Smooth muscle cell (in vitro differentiated cells): ENCODE results near the gene STAMBP. TPM values are rescaled to one million over a fixed set of nuclear protein-coding genes. Genes with fewer than 3 reads are reported as not detected.
A peak's percentile ranks its signal among the peaks of the same experiment; 100 is the strongest.

Experiments used
- DNase-seq: peaks from one replicate; lab custom pipeline; 2025; ENCODE audit not compliant: unreplicated experiment; lab: John Stamatoyannopoulos, UW
- H2AFZ ChIP-seq: fragments of 200-600 bp; sonication (generic); 2 replicates; pipeline ENCODE4 v1.6.0; 2016; ENCODE audit warnings: antibody characterized with exemption, low read depth, mild to moderate bottlenecking
- H3F3A ChIP-seq: fragments of 200-600 bp; sonication (generic); 2 replicates; pipeline ENCODE4 v1.6.0; 2017; ENCODE audit warnings: antibody characterized with exemption, low read depth
- H3K27ac ChIP-seq: fragments of 200-600 bp; sonication (generic); 2 replicates; pipeline ENCODE4 v1.5.1; 2016; ENCODE audit warnings: low read depth, mild to moderate bottlenecking
- H3K27me3 ChIP-seq: fragments of 200-600 bp; sonication (generic); 2 replicates; pipeline ENCODE4 v1.6.1; 2016; ENCODE audit warnings: low read depth, mild to moderate bottlenecking
- H3K36me3 ChIP-seq: fragments of 200-600 bp; sonication (generic); 2 replicates; pipeline ENCODE4 v1.5.1; 2016; ENCODE audit warnings: low read depth
- H3K4me1 ChIP-seq: fragments of 200-600 bp; sonication (generic); 2 replicates; pipeline ENCODE4 v1.5.1; 2016; ENCODE audit warnings: low read depth
- H3K4me2 ChIP-seq: fragments of 200-600 bp; sonication (generic); 2 replicates; pipeline ENCODE4 v1.6.0; 2016; ENCODE audit warnings: mild to moderate bottlenecking
- H3K4me3 ChIP-seq: fragments of 200-600 bp; sonication (generic); 2 replicates; pipeline ENCODE4 v1.5.1; 2016; ENCODE audit warnings: mild to moderate bottlenecking
- H3K79me2 ChIP-seq: fragments of 200-600 bp; sonication (generic); 2 replicates; pipeline ENCODE4 v1.6.0; 2016; ENCODE audit warnings: low read depth, mild to moderate bottlenecking
- H3K9ac ChIP-seq: fragments of 200-600 bp; sonication (generic); 2 replicates; pipeline ENCODE4 v1.6.0; 2016; ENCODE audit warnings: low read depth
- H3K9me3 ChIP-seq: fragments of 200-600 bp; sonication (generic); replicated peaks from 2 replicates; pipeline ENCODE4 v1.5.1; 2016; ENCODE audit warnings: low read depth
- H4K20me1 ChIP-seq: fragments of 200-600 bp; sonication (generic); 2 replicates; pipeline ENCODE4 v1.6.0; 2016; ENCODE audit warnings: low read depth
- CTCF ChIP-seq: fragments of 200-600 bp; sonication (generic); IDR thresholded peaks from 2 replicates; pipeline ENCODE4 v1.5.1; 2017; ENCODE audit warnings: borderline replicate concordance, mild to moderate bottlenecking, antibody characterized with exemption; ENCODE audit not compliant: insufficient read depth, poor library complexity, severe bottlenecking
- WGBS: methylation state at CpG from one replicate; pipeline ENCODE4 v1.1.7; 2016; ENCODE audit warnings: low lambda C conversion rate; 5-methylcytosine and 5-hydroxymethylcytosine counted together
- polyA plus RNA-seq: library from polyadenylated mRNA; unstranded; fragments of >200 nt; fragmentation: Nextera tagmentation; extraction: Ambion mirVana; gene quantifications from 2 replicates; pipeline ENCODE4 v1.2.1, GENCODE V29; 2016
- total RNA-seq: library from RNA; depleted of rRNA; stranded (reverse); fragments of >200 nt; gene quantifications from 2 replicates; pipeline ENCODE4 v1.2.3, GENCODE V29; 2014

STAMBP gene
- total and polyA plus RNA-seq, 2 experiments from 2014 or later, result 48.5 to 61.1 TPM

GRCh38 chr2:73894475-73894850, 65.7 kb downstream of the STAMBP start:
- H3K4me2 ChIP-seq, result peak overlapping the region; percentile 50
- no peak overlapping the region for H2AFZ ChIP-seq
- no peak for TF ChIP-seq CTCF
- no peaks in the 10 kb centered on the region for H3K9me3 ChIP-seq
- DNase-seq, result no peak
- peaks cover 9% of the 10 kb centered on the region for H3K79me2 ChIP-seq
- no peaks in the 10 kb centered on the region for H3F3A ChIP-seq
- no peak overlapping the region for H3K27ac ChIP-seq
- no peaks in the 10 kb centered on the region for H4K20me1 ChIP-seq
- H3K4me1 ChIP-seq, result peaks cover 6% of the 10 kb centered on the region
- no peaks in the 10 kb centered on the region for H3K27me3 ChIP-seq
- no peaks in the 10 kb centered on the region for H3K36me3 ChIP-seq
- no peak overlapping the region for H3K9ac ChIP-seq
- WGBS, result 93% methylated on average over 2 of the region's 2 CpGs
- no peak overlapping the region for H3K4me3 ChIP-seq

- DNase-seq, result no peak
- peaks cover 9% of the 10 kb centered on the region for H3K79me2 ChIP-seq
- no peak overlapping the region for H2AFZ ChIP-seq
- 87% methylated on average over 5 of the region's 6 CpGs for WGBS
- peaks cover 6% of the 10 kb centered on the region for H3K4me1 ChIP-seq
- no peaks in the 10 kb centered on the region for H3K36me3 ChIP-seq
- no peaks in the 10 kb centered on the region for H3K27me3 ChIP-seq
- peak overlapping the region; percentile 28 for H3K4me2 ChIP-seq
- no peak overlapping the region for H3K27ac ChIP-seq
- no peak for TF ChIP-seq CTCF
- no peak overlapping the region for H3K4me3 ChIP-seq
- no peak overlapping the region for H3K9ac ChIP-seq
- H4K20me1 ChIP-seq, result no peaks in the 10 kb centered on the region
- no peaks in the 10 kb centered on the region for H3F3A ChIP-seq
- no peaks in the 10 kb centered on the region for H3K9me3 ChIP-seq
Observed at GRCh38 chr2:73894877-73895276, 66.1 kb downstream of the STAMBP start.

DNA sequence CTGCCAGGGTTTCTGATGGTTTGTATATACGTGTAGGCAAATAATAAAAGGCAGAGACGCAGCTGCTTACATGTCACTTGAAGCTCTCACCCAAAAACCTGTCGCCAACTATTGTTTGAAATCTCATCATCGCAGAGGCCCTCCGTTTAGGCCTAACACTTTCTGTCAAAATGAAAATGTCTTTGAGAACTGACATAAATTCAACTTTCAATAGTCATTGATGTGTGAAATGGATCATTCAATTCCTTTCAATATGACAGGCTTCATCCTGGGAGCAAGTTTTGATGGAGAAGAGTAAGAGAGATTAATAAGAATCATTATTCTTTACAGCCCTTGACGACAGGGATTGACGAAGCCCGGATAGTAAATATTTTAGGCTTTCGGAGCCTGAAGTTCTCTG, 66.7 kb downstream of the STAMBP start:
- H2AFZ ChIP-seq, result no peak overlapping the region
- H3K9ac ChIP-seq, result no peak overlapping the region
- no peaks in the 10 kb centered on the region for H3F3A ChIP-seq
- WGBS, result 96% methylated on average over 9 of the region's 9 CpGs
- no peak overlapping the region for H3K27ac ChIP-seq
- H3K9me3 ChIP-seq, result no peaks in the 10 kb centered on the region
- H3K4me2 ChIP-seq, result peak overlapping the region; percentile 28
- H3K4me1 ChIP-seq, result peaks cover 6% of the 10 kb centered on the region
- H4K20me1 ChIP-seq, result peaks cover 5% of the 10 kb centered on the region
- H3K4me3 ChIP-seq, result no peak overlapping the region
- no peak for TF ChIP-seq CTCF
- H3K36me3 ChIP-seq, result no peaks in the 10 kb centered on the region
- DNase-seq, result no peak
- H3K27me3 ChIP-seq, result no peaks in the 10 kb centered on the region
- peaks cover 9% of the 10 kb centered on the region for H3K79me2 ChIP-seq
